ENCODE measurements around the gene EXOC3L1. TPM values are rescaled to one million over a fixed set of nuclear protein-coding genes. Genes with fewer than 3 reads are reported as not detected.

The EXOC3L1 gene
- polyA plus RNA-seq, 2 of the 4 experiments (the other 2 are of a cell fraction) = 0.06 TPM; not detected in 1

GRCh38 chr16:67162506-67163163, 27.3 kb downstream of the EXOC3L1 start:
- ChIA-PET POLR2A (no interaction called here), CTCF (interaction anchor here (0.7 to 20.5 kb wide), 9 partner anchors 6 to 303 kb away, joined by 3 to 314 read pairs (median 7); partner anchors contain the start of genes B3GNT9, FBXL8, HSF4 and NOL3)
- ATAC-seq = no peak
- no peaks in the 10 kb centered on the region for H3K9me3 ChIP-seq
- TF ChIP-seq MYC (IDR thresholded peaks at IDR 0.05; ENCODE audit: borderline replicate concordance, low read length) = no peak
- peak; percentile 96 for TF ChIP-seq RFX5 (IDR thresholded peaks at IDR 0.05)
- 94% methylated on average over 44 of the region's 44 CpGs for WGBS (ENCODE audit: missing lambda C conversion rate)
- no peak overlapping the region for H3K4me2 ChIP-seq
- no peak overlapping the region for H3K4me3 ChIP-seq
- no peak overlapping the region for H3K27ac ChIP-seq
- no peak for DNase-seq (ENCODE audit: low read depth in 1 of 2, low spot score in 1 of 2)
- peaks cover 10% of the 10 kb centered on the region; the same call in 2 of the 3 replicates for H3K4me1 ChIP-seq
- no peak for FAIRE-seq

GRCh38 chr16:67161595-67162058, 28.3 kb downstream of the EXOC3L1 start:
- Histone ChIP-seq H3K27ac (no peak overlapping the region), H3K4me2 (peak overlapping the region; percentile 88), H3K9me3 (no peaks in the 10 kb centered on the region), H3K4me1 (peaks cover 10% of the 10 kb centered on the region; the same call in 2 of the 3 replicates), H3K4me3 (no peak overlapping the region)
- no peak for DNase-seq (ENCODE audit: low read depth in 1 of 2, low spot score in 1 of 2)
- POLR2A ChIA-PET = interaction anchor here (3.0 kb wide), 1 partner anchor 8 kb away, joined by 46 read pairs; the partner anchor contains the start of gene NOL3
- TF ChIP-seq CHD2 (IDR thresholded peaks at IDR 0.05; ENCODE audit: low read length, partially characterized antibody) (no peak), FOSB (CRISPR knock-in tag; IDR thresholded peaks at IDR 0.05) (no peak), NFE2L2 (conservative IDR thresholded peaks at IDR 0.05; ENCODE audit: low read length) (no peak), GATA3 (IDR thresholded peaks at IDR 0.05; ENCODE audit: borderline replicate concordance) (no peak), ZC3H11A (IDR thresholded peaks at IDR 0.05) (no peak), SREBF2 (IDR thresholded peaks at IDR 0.05) (no peak), MAFK (IDR thresholded peaks at IDR 0.05; ENCODE audit: partially characterized antibody) (no peak), USF2 (IDR thresholded peaks at IDR 0.05) (no peak), E2F6 (IDR thresholded peaks at IDR 0.05; ENCODE audit: borderline replicate concordance, low read depth) (no peak), CEBPB (IDR thresholded peaks at IDR 0.05) (no peak)
- TF ChIP-seq, protein P1, sequence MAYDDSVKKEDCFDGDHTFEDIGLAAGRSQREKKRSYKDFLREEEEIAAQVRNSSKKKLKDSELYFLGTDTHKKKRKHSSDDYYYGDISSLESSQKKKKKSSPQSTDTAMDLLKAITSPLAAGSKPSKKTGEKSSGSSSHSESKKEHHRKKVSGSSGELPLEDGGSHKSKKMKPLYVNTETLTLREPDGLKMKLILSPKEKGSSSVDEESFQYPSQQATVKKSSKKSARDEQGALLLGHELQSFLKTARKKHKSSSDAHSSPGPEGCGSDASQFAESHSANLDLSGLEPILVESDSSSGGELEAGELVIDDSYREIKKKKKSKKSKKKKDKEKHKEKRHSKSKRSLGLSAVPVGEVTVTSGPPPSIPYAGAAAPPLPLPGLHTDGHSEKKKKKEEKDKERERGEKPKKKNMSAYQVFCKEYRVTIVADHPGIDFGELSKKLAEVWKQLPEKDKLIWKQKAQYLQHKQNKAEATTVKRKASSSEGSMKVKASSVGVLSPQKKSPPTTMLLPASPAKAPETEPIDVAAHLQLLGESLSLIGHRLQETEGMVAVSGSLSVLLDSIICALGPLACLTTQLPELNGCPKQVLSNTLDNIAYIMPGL (CRISPR knock-in tag; IDR thresholded peaks at IDR 0.05; ENCODE audit: borderline replicate concordance) = no peak
- ATAC-seq = no peak
- CTCF ChIA-PET = interaction anchor here (1.2 to 20.5 kb wide), 9 partner anchors 5 to 304 kb away, joined by 3 to 314 read pairs (median 7); partner anchors contain the start of genes B3GNT9, FBXL8, HSF4 and NOL3
- FAIRE-seq = no peak
- 85% methylated on average over 25 of the region's 25 CpGs for WGBS (ENCODE audit: missing lambda C conversion rate)

GRCh38 chr16:67158637-67159600, 31.0 kb downstream of the EXOC3L1 start:
- Histone ChIP-seq H3K4me3 (peak overlapping the region; percentile 94), H3K27ac (peak overlapping the region; percentile 86 to 90), H3K4me1 (peaks cover 21% of the 10 kb centered on the region), H3K4me2 (peak overlapping the region; percentile 88), H3K9me3 (no peaks in the 10 kb centered on the region)
- DNase-seq (ENCODE audit: low read depth in 1 of 2, low spot score in 1 of 2) (peak; percentile 52 to 59), FAIRE-seq (no peak), ATAC-seq (peak in 1 of 2 experiments; percentile 51; a peak in 3 of 6 replicates)
- WGBS (ENCODE audit: missing lambda C conversion rate) = 17% methylated on average over 20 of the region's 34 CpGs
- ChIA-PET CTCF (interaction anchor here (0.6 to 20.5 kb wide), 17 partner anchors 3 to 211 kb away, joined by 3 to 314 read pairs (median 4); partner anchors contain the start of genes B3GNT9, FBXL8, HSF4 and NOL3), POLR2A (interaction anchor here (0.6 to 3.0 kb wide), 3 partner anchors 11 to 563 kb away, joined by 5 to 46 read pairs (median 6); partner anchors contain the start of gene NOL3)
- TF ChIP-seq FOSL2 (IDR thresholded peaks at IDR 0.05) = no peak
- TF ChIP-seq FOSL2 (CRISPR knock-in tag; IDR thresholded peaks at IDR 0.05) = no peak
- TF ChIP-seq, protein P1 (CRISPR knock-in tag; IDR thresholded peaks at IDR 0.05; ENCODE audit: borderline replicate concordance) = no peak
- no peak for TF ChIP-seq FOSB (CRISPR knock-in tag; IDR thresholded peaks at IDR 0.05)
- no peak for TF ChIP-seq HES2 (IDR thresholded peaks at IDR 0.05)

All from A549 (cell line).